HG03469 (cell line): Measurements from ENCODE around the gene FAR2.

ENCODE experiments used
- ATAC-seq: cut with Tn5 transposase; IDR thresholded peaks from one replicate; pipeline ENCODE4 v1.9.1; 2021; ENCODE audit warnings: mild to moderate bottlenecking, moderate library complexity, moderate number of reproducible peaks; ENCODE audit not compliant: unreplicated experiment

FAR2 gene

GRCh38 chr12:29200586-29200985 lies 51.5 kb downstream of the FAR2 start:
- ATAC-seq, result no peak

- no peak for ATAC-seq
These were observed 52.2 kb downstream of the FAR2 start for GRCh38 chr12:29201296-29201695.

GRCh38 chr12:29201746-29202145 lies 52.7 kb downstream of the FAR2 start:
- no peak for ATAC-seq

- ATAC-seq, result no peak
These were observed 55.4 kb downstream of the FAR2 start for GRCh38 chr12:29204521-29204920.

- ATAC-seq, result no peak
These were observed 58.0 kb downstream of the FAR2 start for GRCh38 chr12:29207120-29207519.

- no peak for ATAC-seq
These were observed 59.0 kb downstream of the FAR2 start for GRCh38 chr12:29208060-29208459.

GRCh38 chr12:29208936-29209701 lies 60.0 kb downstream of the FAR2 start:
- ATAC-seq, result no peak

GRCh38 chr12:29211696-29212095 lies 62.6 kb downstream of the FAR2 start:
- ATAC-seq, result no peak

- no peak for ATAC-seq
These were observed 63.8 kb downstream of the FAR2 start for GRCh38 chr12:29212682-29213403.

GRCh38 chr12:29216266-29216665 lies 67.2 kb downstream of the FAR2 start:
- ATAC-seq, result no peak

GRCh38 chr12:29216797-29217575 lies 67.9 kb downstream of the FAR2 start:
- ATAC-seq, result no peak

- ATAC-seq, result no peak
These were observed 71.7 kb downstream of the FAR2 start for GRCh38 chr12:29220632-29221336.

- no peak for ATAC-seq
These were observed 73.1 kb downstream of the FAR2 start for GRCh38 chr12:29222200-29222599.

GRCh38 chr12:29223426-29223825 lies 74.3 kb downstream of the FAR2 start:
- ATAC-seq, result no peak

GRCh38 chr12:29223956-29224543 lies 75.0 kb downstream of the FAR2 start:
- ATAC-seq, result no peak

GRCh38 chr12:29224572-29224971 lies 75.5 kb downstream of the FAR2 start:
- no peak for ATAC-seq

- no peak for ATAC-seq
These were observed 76.8 kb downstream of the FAR2 start for GRCh38 chr12:29225834-29226233.

- no peak for ATAC-seq
These were observed 77.5 kb downstream of the FAR2 start for GRCh38 chr12:29226616-29227015.

- ATAC-seq, result no peak
These were observed 79.5 kb downstream of the FAR2 start for GRCh38 chr12:29228474-29229157.

GRCh38 chr12:29229158-29229505 lies 80.1 kb downstream of the FAR2 start:
- ATAC-seq, result no peak
